Activated CD8-positive, alpha-beta memory T cell treated with anti-CD3 and anti-CD28 coated beads for 4 hours (primary cell): ENCODE results near the gene CFAP99.
A peak's percentile ranks its signal among the peaks of the same experiment; 100 is the strongest.
"Not testable (repeated sequence)": the region's sequence is repeated elsewhere in the genome, so short reads cannot be mapped to it uniquely, and the experiment has no call there.

Experiments
- DNase-seq, 2 donors: peaks; one replicate each; pipeline ENCODE4 v3.0.0-alpha.2; 2020; ENCODE audit warnings: low read depth in 2 of 2

The CFAP99 gene

GRCh38 chr4:2418650-2419571 lies at the start of gene CFAP99:
Gene CFAP99, plus strand, starts transcription at chr4:2418955.
- peak; percentile 96 for DNase-seq

DNA sequence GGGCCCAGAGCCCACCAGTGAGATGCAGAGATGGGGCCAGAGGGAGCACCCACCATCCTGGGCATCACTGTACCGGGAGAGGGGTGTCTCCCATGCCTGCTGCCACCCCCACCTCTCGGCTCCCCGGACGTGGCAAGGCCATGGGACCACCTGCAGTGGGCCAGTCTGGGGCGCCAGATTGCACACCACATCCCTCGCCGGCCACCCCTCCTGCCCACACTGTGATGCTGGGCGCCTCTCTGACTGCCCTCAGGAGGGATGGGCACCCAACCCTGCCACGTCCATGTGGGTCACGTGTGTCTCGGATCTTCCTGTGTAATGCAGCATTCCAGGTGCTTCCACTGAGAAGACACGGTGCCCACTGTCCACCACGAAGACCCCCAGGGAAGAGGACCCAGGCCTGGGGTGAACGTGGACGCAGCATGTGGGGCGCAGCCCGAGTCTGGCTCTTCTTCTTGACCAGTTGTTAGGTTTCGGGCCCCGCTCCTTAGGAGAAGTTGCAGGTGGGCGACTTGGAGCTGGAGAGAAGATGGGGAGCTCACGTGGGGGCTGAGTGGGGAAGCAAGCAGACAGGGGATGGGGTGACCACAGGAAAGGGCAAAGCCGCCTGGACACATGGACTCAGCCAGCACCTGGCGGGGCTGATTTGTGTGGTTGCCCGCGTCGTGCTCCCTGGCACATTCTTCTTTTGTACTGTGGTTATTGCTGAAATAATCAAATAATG lies 48.0 kb upstream of the CFAP99 start:
- DNase-seq: no peak

GRCh38 chr4:2371765-2372487 lies 46.8 kb upstream of the CFAP99 start:
- no peak for DNase-seq

GRCh38 chr4:2372488-2373030 lies 46.2 kb upstream of the CFAP99 start:
- no peak for DNase-seq

GRCh38 chr4:2373532-2373931 lies 45.2 kb upstream of the CFAP99 start:
- no peak for DNase-seq

DNA sequence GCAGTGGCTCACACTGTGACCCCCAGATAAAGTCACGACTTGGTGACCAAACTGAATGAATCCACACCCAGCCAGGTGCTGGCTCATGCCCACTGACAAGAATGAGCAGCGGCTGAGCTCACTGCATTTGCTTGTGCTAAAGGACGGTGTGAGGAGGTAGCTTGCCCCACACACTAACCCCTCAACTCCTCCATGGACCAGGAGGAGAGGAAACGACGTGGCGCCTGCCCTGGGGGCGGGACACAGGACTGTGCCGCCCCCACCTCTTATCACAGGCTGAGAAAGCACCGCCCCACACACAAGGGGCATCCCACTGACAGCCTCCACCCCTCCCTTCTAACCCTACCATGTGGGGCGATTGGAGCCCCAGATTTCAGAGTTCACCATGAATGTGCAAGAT lies 43.3 kb upstream of the CFAP99 start:
- DNase-seq: no peak

DNA sequence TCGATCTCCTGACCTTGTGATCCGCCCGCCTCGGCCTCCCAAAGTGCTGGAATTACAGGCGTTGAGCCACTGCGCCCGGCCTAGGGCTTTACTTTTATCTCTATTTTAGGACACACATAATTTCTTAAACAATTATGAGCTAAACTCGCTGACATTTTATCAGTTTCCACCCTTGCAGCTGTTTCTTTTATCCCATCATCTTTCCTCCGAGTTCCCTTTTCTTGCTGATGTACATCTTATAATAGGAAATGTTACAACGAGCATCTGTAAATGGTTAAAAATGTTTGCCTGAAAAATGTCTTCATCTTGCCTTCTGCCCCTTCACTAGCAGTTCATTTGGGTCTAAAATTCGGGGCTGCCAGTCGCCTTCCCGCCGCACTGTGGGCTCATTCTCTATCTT lies 41.5 kb upstream of the CFAP99 start:
- no peak for DNase-seq

GRCh38 chr4:2378401-2378800 lies 40.4 kb upstream of the CFAP99 start:
- no peak for DNase-seq

- no peak for DNase-seq
Measured at GRCh38 chr4:2378898-2379297, 39.9 kb upstream of the CFAP99 start.

DNA sequence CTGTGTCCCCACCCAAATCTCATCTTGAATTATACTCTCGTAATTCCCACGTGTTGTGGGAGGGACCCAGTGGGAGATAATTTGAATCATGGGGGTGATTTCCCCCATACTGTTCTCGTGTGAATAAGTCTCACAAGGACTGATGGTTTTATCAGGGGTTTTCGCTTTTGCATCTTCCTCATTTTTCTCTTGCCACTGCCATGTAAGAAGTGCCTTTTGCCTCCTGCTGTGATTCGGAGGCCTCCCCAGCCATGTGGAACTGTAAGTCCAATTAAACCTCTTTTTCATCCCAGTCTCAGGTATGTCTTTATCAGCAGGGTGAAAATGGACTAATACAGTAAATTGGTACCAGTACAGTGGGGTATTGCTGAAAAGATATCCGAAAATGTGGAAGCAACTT lies 38.2 kb upstream of the CFAP99 start:
- not testable (repeated sequence) for DNase-seq

DNA sequence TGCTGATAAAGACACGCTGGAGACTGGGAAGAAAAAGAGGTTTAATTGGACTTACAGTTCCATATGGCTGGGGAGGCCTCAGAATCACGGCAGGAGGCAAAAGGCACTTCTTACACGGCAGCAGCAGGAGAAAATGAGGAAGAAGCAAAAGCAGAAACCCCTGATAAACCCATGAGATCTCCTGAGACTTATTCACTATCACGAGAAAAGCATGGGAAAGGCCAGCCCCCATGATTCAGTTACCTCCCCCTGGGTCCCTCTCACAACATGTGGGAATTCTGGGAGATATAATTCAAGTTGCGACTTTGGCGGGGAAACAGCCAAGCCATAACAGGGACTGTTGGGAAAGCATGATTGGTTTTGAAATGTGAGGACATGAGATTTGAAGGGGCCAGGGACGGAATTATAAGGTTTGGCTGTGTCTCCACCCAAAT lies 36.0 kb upstream of the CFAP99 start:
- not testable (repeated sequence) for DNase-seq

- not testable (repeated sequence) for DNase-seq
Measured at GRCh38 chr4:2383220-2383631, 35.5 kb upstream of the CFAP99 start.

- no peak for DNase-seq
Measured at GRCh38 chr4:2383760-2384159, 35.0 kb upstream of the CFAP99 start.

- no peak for DNase-seq
Measured at GRCh38 chr4:2384245-2384644, 34.5 kb upstream of the CFAP99 start.

GRCh38 chr4:2385516-2385915 lies 33.2 kb upstream of the CFAP99 start:
- DNase-seq: no peak

- no peak for DNase-seq
Measured at GRCh38 chr4:2386717-2387116, 32.0 kb upstream of the CFAP99 start.

DNA sequence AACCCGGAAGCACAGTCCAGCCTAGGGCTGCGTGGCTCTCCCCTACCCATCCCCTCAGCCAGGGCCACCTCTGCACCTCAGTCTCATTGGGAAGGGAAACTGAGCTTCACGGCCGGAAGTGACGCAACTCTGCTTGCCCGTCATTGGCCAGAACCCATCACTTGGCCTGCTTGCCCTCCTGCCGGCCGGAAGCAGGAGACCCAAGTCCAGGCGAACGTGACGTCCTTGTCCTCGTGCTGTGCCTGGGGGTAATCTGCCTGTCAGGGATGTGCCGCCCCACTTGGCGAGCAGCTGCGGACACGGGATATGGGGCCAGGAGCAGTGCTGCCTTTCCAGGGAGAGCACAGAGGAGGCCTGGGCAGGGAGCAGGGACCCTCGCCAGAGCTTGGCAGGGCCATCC lies 31.5 kb upstream of the CFAP99 start:
- DNase-seq: no peak

DNA sequence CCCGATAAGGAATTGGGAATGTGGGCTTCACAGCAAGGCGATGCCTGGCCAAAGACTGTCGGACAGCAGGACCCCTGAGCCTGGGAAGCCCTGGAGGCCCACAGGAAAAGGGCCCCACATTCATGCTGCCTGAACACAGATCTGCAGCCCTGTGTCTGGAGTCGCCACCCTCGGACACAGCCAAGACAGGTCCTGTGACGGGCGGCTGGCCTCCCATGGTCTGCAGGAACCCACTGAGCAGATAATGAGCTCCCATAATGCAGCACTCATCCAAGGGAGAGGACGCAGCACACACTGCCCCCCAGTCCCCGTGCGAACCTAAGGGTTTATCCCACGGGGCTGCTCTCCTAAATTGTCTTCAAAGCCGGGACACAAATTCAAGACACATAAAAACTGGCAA lies 30.9 kb upstream of the CFAP99 start:
- no peak for DNase-seq

DNA sequence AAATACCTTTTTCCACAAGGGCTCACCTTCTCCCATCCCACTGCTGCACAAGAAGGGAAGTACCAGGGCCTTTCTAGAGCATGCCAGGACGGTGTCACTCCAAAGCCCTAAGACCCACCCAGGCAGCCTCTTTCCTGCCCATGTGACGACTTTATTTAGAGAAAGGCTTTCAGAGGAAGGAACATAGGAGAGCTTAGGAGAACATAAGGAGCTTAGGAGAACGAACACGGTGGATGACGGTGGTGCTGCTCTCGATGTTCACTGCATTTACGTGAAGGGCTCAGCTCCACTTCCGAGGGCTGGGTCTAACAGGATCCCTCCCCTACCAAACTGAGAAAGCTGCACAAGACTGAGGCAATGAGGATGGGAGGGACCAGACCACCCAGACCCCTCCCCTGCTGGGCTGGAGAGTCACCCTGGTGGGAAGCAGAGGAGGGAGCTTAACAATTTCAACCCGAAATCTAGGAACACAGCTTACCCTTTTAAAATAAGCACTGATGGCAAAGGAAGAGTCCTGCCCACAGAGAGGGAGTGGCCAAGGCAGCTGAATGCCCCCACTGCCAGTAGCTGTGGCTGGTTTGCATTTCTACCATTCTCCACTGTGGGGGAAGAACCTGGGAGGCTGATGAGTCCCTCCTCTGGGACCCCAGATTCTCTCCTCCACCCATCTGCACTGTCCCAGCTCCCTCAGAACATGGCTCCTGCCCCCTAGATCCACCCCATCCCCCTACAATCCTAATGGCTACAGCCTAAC lies 30.1 kb upstream of the CFAP99 start:
- no peak for DNase-seq

DNA sequence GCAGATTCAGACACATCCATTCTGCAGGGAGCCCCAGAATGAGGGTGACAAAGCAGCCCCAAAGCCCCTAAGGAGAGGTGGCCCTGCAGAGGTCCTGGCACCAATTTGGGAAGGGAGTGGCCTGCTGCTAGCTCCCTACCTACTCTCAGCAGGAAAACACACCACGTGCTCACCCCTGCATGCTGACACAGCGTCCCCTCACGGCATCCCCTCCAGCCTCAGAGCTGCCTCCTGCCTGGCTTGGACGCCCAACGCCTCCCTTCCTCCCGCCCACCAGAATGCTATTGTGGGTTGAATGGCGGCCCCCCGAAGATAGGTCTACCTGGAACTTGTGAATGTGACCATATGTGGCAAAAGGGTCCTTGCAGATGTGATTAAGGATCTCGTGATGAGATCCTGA lies 29.1 kb upstream of the CFAP99 start:
- no peak for DNase-seq

DNA sequence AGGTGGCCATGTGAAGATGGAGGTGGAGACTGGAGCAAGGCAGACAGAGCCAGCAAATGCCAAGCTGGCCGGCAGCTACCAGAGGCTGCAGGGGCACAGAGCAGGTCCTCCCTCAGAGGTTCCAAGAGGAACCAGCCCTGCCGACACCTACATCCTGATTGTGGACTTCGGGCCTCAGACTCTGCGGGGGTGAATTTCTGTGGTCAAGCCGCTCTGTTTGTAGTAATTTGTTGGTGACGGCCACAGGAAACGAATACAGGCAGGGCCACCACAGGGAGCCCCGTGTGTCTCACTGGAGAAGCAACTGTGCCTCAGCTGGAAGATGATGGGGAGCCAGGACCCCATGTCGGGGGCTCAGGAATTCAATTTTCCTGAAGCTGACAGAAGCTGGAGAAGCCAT lies 28.6 kb upstream of the CFAP99 start:
- DNase-seq: no peak
